DND-41 (cell line): ENCODE measurements around the gene DEFB129.
A peak's percentile ranks its signal among the peaks of the same experiment; 100 is the strongest.

Source experiments
- EZH2 ChIP-seq: IDR thresholded peaks from 3 replicates; pipeline ENCODE4 v1.6.1; 2012; ENCODE audit warnings: borderline replicate concordance, low read depth, mild to moderate bottlenecking, moderate library complexity, low read length, inconsistent platforms; ENCODE audit not compliant: severe bottlenecking
- TF ChIP-seq, protein P1 (sequence below): IDR thresholded peaks from 2 replicates; pipeline ENCODE4 v1.5.1; 2012; ENCODE audit warnings: borderline replicate concordance, low read length, moderate library complexity, mild to moderate bottlenecking; ENCODE audit not compliant: poor library complexity, severe bottlenecking; ENCODE audit errors: extremely low read depth

GRCh38 chr20:235891-236290 is 8.8 kb downstream of the DEFB129 start:
- TF ChIP-seq, protein P1, sequence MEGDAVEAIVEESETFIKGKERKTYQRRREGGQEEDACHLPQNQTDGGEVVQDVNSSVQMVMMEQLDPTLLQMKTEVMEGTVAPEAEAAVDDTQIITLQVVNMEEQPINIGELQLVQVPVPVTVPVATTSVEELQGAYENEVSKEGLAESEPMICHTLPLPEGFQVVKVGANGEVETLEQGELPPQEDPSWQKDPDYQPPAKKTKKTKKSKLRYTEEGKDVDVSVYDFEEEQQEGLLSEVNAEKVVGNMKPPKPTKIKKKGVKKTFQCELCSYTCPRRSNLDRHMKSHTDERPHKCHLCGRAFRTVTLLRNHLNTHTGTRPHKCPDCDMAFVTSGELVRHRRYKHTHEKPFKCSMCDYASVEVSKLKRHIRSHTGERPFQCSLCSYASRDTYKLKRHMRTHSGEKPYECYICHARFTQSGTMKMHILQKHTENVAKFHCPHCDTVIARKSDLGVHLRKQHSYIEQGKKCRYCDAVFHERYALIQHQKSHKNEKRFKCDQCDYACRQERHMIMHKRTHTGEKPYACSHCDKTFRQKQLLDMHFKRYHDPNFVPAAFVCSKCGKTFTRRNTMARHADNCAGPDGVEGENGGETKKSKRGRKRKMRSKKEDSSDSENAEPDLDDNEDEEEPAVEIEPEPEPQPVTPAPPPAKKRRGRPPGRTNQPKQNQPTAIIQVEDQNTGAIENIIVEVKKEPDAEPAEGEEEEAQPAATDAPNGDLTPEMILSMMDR: peak; percentile 10
- no peak for TF ChIP-seq EZH2
